A673 (cell line): ENCODE results near the gene STX7. TPM values are rescaled to one million over a fixed set of nuclear protein-coding genes. Genes with fewer than 3 reads are reported as not detected.
A peak's percentile ranks its signal among the peaks of the same experiment; 100 is the strongest.

Source experiments
- BruUV-seq: library from RNA; stranded (reverse); fragments of 400-500 nt; replicated peaks from 2 replicates; lab custom pipeline; 2021; lab: Mats Ljungman, UMichigan
- CTCF ChIA-PET: fragments of 300-600 bp; sonication (Branson Sonifier 250); formaldehyde crosslinking; loops from one replicate; lab custom pipeline; 2022; ENCODE audit warnings: antibody characterized with exemption; lab: Charles Lee
- POLR2A ChIA-PET: fragments of 300-600 bp; sonication (Branson Sonifier 250); formaldehyde crosslinking; loops from one replicate; lab custom pipeline; 2022; ENCODE audit warnings: antibody characterized with exemption; ENCODE audit not compliant: low non-redundant PET; lab: Charles Lee
- DNase-seq: peaks from one replicate; pipeline ENCODE4 v3.0.0-alpha.2; 2015; ENCODE audit warnings: low spot score
- H3K27ac ChIP-seq: fragments of 200-600 bp; sonication (generic); 2 replicates; pipeline ENCODE4 v1.5.1; 2016; ENCODE audit warnings: mixed run types, low read depth, mild to moderate bottlenecking, mixed read lengths, antibody characterized with exemption, low read length; ENCODE audit not compliant: poor library complexity, severe bottlenecking
- H3K27me3 ChIP-seq: fragments of 200-600 bp; sonication (generic); replicated peaks from 2 replicates; pipeline ENCODE4 v1.6.1; 2017; ENCODE audit warnings: mixed run types, low read depth, mild to moderate bottlenecking, mixed read lengths, antibody characterized with exemption, low read length; ENCODE audit not compliant: insufficient read depth, poor library complexity
- H3K36me3 ChIP-seq: fragments of 200-600 bp; sonication (generic); 2 replicates; pipeline ENCODE4 v1.6.1; 2016; ENCODE audit warnings: mixed run types, mild to moderate bottlenecking, mixed read lengths, antibody characterized with exemption, low read length; ENCODE audit not compliant: insufficient read depth, poor library complexity, severe bottlenecking
- H3K4me1 ChIP-seq: fragments of 200-600 bp; sonication (generic); 2 replicates; pipeline ENCODE4 v1.6.1; 2017; ENCODE audit warnings: mixed run types, mild to moderate bottlenecking, mixed read lengths, antibody characterized with exemption, low read length; ENCODE audit not compliant: insufficient read depth, poor library complexity, severe bottlenecking
- H3K4me3 ChIP-seq: fragments of 200-600 bp; sonication (generic); 2 replicates; pipeline ENCODE4 v1.5.1; 2016; ENCODE audit warnings: low read depth, mixed run types, mild to moderate bottlenecking, mixed read lengths, low read length; ENCODE audit not compliant: poor library complexity, severe bottlenecking
- H3K9me3 ChIP-seq: fragments of 200-600 bp; sonication (generic); 2 replicates; pipeline ENCODE4 v1.6.1; 2016; ENCODE audit warnings: mixed run types, low read depth, mild to moderate bottlenecking, mixed read lengths, antibody characterized with exemption, low read length; ENCODE audit not compliant: poor library complexity, severe bottlenecking
- EZH2 ChIP-seq: fragments of 200-600 bp; sonication (generic); IDR thresholded peaks from 2 replicates; pipeline ENCODE4 v1.6.1; 2017; ENCODE audit warnings: borderline replicate concordance, low read depth, mild to moderate bottlenecking, mixed read lengths, antibody characterized with exemption, low read length; ENCODE audit not compliant: poor library complexity, severe bottlenecking
- intact Hi-C: fragments of 100-400 bp; cut with micrococcal nuclease; formaldehyde crosslinking; loops from one replicate; pipeline ENCODE4 v1.10.0; 2022; ENCODE audit not compliant: unreplicated experiment
- total RNA-seq: library from RNA; stranded (reverse); gene quantifications from 2 replicates; pipeline ENCODE4 v1.2.3, GENCODE V29; 2021
- TF ChIP-seq, protein P1 (sequence below): fragments of 300-800, 200-600 bp; sonication (generic); conservative IDR thresholded peaks from 2 replicates; pipeline ENCODE4 v1.5.1; 2017; ENCODE audit warnings: low read depth, mild to moderate bottlenecking, antibody characterized with exemption, low read length, moderate library complexity, mixed read lengths

Gene STX7
- total RNA-seq, 1 experiment from 2014 or later, result 19.5 TPM

DNA sequence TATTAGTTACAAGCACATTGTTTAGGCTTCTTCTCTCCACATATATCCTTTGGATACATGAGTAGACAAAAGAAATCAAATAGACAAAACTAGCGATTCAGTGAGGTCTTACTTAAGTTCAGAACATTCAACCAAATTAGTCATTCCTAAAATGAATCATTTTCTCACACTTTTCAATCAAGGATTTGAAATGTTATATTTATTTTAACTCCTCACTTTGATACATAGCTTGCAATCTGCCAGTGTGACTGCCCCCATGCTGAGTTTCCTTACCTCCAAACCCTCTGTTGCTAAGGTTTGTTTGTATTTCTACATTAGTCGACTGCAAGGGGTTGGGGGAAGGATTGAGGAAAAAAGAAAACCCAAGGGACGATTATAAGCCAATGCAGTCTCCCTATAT is 108.2 kb downstream of the STX7 start:
- BruUV-seq, result no TSS peak
- ChIA-PET CTCF (no interaction called here), POLR2A (no interaction called here)
- H3K4me1 ChIP-seq, result peaks cover 5% of the 10 kb centered on the region
- intact Hi-C loops, result no loop called here
- H3K9me3 ChIP-seq, result no peaks in the 10 kb centered on the region
- H3K4me3 ChIP-seq, result no peak overlapping the region
- TF ChIP-seq, protein P1, sequence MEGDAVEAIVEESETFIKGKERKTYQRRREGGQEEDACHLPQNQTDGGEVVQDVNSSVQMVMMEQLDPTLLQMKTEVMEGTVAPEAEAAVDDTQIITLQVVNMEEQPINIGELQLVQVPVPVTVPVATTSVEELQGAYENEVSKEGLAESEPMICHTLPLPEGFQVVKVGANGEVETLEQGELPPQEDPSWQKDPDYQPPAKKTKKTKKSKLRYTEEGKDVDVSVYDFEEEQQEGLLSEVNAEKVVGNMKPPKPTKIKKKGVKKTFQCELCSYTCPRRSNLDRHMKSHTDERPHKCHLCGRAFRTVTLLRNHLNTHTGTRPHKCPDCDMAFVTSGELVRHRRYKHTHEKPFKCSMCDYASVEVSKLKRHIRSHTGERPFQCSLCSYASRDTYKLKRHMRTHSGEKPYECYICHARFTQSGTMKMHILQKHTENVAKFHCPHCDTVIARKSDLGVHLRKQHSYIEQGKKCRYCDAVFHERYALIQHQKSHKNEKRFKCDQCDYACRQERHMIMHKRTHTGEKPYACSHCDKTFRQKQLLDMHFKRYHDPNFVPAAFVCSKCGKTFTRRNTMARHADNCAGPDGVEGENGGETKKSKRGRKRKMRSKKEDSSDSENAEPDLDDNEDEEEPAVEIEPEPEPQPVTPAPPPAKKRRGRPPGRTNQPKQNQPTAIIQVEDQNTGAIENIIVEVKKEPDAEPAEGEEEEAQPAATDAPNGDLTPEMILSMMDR, result no peak
- no peak for TF ChIP-seq EZH2
- no peak for DNase-seq
- H3K27ac ChIP-seq, result no peak overlapping the region
- H3K27me3 ChIP-seq, result peaks cover 83% of the 10 kb centered on the region
- H3K36me3 ChIP-seq, result no peaks in the 10 kb centered on the region

DNA sequence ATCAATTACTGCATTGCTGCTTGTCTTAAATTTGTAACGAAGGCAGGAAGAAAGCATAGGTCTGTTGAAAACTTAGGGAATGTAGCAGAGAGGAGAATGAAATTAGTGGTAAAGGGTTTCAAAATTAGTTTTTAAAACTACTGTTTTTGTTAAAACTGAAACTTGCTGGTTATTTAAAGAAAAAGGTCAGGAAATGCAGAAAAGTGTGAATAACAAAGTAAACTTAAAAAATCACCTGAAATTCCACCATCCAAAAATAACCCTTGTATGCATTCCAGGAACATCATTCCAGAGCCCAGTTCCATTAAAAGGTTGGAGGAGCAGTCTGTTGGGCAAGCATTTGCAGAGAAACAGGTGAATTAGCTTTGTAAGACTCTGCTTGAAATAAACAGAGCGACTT is 108.6 kb downstream of the STX7 start:
- Histone ChIP-seq H3K9me3 (no peaks in the 10 kb centered on the region), H3K27ac (no peak overlapping the region), H3K4me3 (no peak overlapping the region), H3K36me3 (no peaks in the 10 kb centered on the region), H3K27me3 (peaks cover 83% of the 10 kb centered on the region), H3K4me1 (peaks cover 5% of the 10 kb centered on the region)
- DNase-seq, result no peak
- intact Hi-C loops, result no loop called here
- BruUV-seq, result no TSS peak
- TF ChIP-seq EZH2, result no peak
- TF ChIP-seq, protein P1, result no peak
- POLR2A ChIA-PET, result no interaction called here
- CTCF ChIA-PET, result no interaction called here

DNA sequence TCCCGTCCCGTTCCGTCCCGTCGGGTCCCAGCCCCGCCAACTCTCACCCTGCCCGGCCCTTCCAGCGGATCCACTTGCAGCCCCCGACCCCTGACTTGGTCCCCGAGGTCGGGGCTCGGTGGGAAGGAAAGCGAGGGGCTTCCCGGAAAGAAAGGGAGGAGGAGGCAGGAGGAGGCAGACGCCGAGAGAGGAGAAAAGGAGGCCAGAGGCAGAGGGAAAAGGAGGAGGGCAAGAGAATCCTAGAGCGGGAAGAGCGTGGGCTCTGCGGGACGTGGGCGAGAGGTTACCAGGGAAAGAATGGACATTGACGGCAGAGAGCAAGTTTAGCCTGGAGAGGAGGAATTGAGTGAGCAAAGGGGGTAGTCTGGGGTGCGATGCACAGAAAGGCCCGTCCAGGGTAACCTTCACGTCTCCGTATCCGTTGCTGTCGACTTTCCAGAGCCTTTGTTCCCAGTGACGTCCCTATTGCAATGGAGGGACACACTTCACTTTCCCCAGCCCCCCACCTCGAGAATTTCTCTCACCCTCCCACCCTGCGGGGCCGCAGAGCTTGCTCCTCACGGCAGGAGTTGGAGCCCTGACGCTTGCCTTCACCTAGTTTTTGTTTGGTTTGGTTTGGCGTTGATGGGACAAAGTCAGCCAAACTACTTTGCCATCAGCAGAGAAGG is 111.2 kb downstream of the STX7 start:
- POLR2A ChIA-PET, result no interaction called here
- H3K27ac ChIP-seq, result no peak overlapping the region
- intact Hi-C loops, result no loop called here

More for the DNA sequence above, 111.2 kb downstream of the STX7 start:
- DNase-seq, result no peak
- peaks cover 89% of the 10 kb centered on the region for H3K27me3 ChIP-seq
- no peaks in the 10 kb centered on the region for H3K36me3 ChIP-seq
- BruUV-seq, result no TSS peak
- peaks cover 5% of the 10 kb centered on the region for H3K4me1 ChIP-seq
- peak overlapping the region; percentile 26 for H3K4me3 ChIP-seq
- TF ChIP-seq, protein P1, result no peak
- TF ChIP-seq EZH2, result peak; percentile 97
- no peaks in the 10 kb centered on the region for H3K9me3 ChIP-seq
- CTCF ChIA-PET, result no interaction called here
